GM18502 (cell line): ENCODE data around the gene GRIK5.

ENCODE experiments used
- ATAC-seq: cut with Tn5 transposase; IDR thresholded peaks from one replicate; pipeline ENCODE4 v1.9.1; 2021; ENCODE audit warnings: mild to moderate bottlenecking; ENCODE audit not compliant: unreplicated experiment, poor library complexity

GRIK5 gene

GRCh38 chr19:42096255-42096837 lies 26.3 kb upstream of the GRIK5 start:
- no peak for ATAC-seq

DNA sequence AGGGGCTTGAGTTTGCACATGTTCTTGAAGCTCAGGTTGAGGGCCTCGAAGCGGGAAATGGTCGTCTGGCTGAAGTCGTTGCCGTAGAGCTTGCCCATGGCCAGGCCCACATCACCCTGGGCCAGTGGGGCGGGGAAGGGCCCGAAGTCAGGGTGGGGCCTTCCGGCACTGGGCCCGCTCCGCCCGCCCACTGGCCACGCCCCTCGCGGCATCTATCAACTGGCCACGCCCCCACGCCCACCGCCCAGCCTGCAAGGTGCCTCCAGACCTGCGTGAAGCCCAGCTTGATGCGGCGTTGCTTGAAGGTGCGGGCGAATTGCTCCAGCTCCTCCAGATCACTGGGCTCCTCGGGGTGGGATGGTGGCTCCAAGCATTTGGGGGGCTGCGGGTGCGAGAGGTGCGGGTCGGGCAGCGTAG lies 25.8 kb upstream of the GRIK5 start:
- ATAC-seq: no peak

- ATAC-seq: no peak
Measured at GRCh38 chr19:42095142-42095813, 25.3 kb upstream of the GRIK5 start.

DNA sequence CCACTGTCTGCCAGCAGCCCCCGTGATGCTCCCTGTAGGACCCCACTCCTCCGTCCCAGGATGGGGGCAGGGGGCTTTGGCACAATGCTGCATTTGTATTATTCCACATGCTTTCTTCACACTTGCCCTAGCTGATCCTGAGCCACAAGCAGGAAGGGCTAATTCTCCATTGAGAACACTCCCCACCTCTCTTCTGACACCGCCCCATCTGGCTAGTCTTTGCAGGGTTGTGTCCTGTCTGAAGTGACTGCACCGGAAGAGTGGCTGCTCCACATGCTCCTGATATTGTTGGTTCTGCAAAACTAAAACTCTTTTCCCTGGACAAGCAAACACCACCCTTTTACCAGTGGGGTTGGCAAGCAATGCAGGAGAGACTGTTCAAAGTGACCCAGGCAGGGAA lies 23.9 kb upstream of the GRIK5 start:
- no peak for ATAC-seq

DNA sequence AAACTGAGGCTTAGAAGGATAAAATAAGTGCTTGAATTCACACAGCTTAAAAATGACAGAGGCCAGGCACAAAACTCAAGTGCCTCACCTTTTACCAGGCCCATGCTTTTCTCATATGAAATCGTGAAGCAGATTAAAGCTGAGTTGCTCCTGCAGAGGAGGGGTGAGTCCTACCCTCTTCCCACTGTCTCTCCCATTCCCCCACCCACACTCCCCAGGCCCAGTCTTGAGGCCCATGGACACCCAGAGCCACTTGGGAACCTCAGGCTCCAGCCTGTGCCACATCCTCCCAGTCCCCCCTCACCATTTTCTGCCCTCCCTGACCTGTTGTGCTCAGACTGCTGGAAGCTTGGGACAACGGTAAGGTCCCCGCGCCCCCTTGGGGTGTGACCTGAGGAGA lies 23.5 kb upstream of the GRIK5 start:
- no peak for ATAC-seq

GRCh38 chr19:42092350-42092749 lies 22.3 kb upstream of the GRIK5 start:
- ATAC-seq: no peak

- ATAC-seq: no peak
Measured at GRCh38 chr19:42091742-42092141, 21.7 kb upstream of the GRIK5 start.

- no peak for ATAC-seq
Measured at GRCh38 chr19:42091300-42091699, 21.3 kb upstream of the GRIK5 start.

- no peak for ATAC-seq
Measured at GRCh38 chr19:42090672-42091071, 20.7 kb upstream of the GRIK5 start.

- ATAC-seq: no peak
Measured at GRCh38 chr19:42089772-42090171, 19.8 kb upstream of the GRIK5 start.

DNA sequence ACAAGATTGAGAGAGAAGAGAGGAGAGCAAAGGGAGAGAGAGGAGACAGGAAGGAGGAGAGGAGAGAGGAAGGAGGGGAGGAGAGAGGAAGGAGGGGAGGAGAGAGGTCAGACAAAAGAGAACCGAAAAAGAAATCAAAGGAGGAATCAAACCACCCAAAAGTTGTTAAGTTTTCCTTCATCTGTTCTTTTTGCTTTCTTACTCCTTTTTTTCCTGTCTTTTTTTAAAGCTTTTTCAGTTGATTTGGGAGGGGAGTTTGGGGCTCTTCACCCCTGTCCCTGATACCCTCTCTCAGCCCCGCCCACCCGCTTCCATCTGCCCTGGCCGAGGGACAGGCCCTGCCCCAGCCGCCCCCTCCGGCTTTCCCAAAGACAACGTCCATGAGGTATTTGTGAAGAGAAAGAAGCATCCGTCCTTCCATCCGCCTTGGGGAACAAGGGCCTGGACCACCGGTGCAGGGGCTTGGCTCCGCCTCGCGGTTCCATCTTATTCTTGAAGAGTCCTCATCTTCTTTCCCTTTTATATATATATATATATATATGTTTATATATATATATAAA lies 19.3 kb upstream of the GRIK5 start:
- no peak for ATAC-seq

- no peak for ATAC-seq
Measured at GRCh38 chr19:42088471-42089190, 18.6 kb upstream of the GRIK5 start.

GRCh38 chr19:42086770-42087550 lies 17.0 kb upstream of the GRIK5 start:
- no peak for ATAC-seq

- ATAC-seq: no peak
Measured at GRCh38 chr19:42086188-42086736, 16.3 kb upstream of the GRIK5 start.

GRCh38 chr19:42083537-42083936 lies 13.5 kb upstream of the GRIK5 start:
- ATAC-seq: no peak

DNA sequence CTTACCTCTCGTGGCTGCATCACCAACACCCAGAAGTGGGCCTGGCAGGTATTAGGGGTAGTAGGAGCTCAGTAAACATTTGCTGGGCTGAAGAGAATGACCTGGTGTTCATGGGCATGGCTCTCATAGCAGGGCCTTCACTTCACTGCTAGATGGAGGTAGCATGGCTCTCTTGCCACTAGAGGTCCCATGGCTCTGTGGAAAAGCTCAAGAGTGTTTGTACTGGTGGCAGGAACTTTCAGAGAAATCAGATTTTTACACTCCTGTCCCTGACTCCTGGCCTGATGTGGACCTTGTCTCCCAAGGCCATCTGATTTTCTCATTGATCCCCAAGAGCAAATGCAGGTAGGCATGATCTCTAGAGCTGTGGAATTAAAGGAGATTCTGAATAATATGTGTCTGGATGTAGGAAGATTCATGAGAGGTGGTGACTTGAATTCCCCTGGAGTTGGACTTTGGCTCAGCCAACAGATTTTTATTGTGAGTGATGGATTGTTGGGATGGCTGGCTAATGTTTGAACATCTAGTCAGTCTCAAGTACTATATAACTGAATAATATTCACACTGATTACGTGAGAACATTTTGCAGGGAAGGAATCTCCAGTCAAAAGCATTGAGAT lies 11.7 kb upstream of the GRIK5 start:
- ATAC-seq: no peak

- ATAC-seq: no peak
Measured at GRCh38 chr19:42080764-42081375, 10.9 kb upstream of the GRIK5 start.

DNA sequence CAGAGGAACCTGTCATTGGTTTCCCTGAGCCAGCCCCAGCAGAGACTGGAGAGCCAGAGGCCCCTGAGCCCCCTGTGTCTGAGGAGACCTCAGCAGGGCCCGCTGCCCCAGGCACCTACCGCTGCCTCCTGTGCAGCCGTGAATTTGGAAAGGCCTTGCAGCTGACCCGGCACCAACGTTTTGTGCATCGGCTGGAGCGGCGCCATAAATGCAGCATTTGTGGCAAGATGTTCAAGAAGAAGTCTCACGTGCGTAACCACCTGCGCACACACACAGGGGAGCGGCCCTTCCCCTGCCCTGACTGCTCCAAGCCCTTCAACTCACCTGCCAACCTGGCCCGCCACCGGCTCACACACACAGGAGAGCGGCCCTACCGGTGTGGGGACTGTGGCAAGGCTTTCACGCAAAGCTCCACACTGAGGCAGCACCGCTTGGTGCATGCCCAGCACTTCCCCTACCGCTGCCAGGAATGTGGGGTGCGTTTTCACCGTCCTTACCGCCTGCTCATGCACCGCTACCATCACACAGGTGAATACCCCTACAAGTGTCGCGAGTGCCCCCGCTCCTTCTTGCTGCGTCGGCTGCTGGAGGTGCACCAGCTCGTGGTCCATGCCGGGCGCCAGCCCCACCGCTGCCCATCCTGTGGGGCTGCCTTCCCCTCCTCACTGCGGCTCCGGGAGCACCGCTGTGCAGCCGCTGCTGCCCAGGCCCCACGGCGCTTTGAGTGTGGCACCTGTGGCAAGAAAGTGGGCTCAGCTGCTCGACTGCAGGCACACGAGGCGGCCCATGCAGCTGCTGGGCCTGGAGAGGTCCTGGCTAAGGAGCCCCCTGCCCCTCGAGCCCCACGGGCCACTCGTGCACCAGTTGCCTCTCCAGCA lies 10.1 kb upstream of the GRIK5 start:
- ATAC-seq: no peak

DNA sequence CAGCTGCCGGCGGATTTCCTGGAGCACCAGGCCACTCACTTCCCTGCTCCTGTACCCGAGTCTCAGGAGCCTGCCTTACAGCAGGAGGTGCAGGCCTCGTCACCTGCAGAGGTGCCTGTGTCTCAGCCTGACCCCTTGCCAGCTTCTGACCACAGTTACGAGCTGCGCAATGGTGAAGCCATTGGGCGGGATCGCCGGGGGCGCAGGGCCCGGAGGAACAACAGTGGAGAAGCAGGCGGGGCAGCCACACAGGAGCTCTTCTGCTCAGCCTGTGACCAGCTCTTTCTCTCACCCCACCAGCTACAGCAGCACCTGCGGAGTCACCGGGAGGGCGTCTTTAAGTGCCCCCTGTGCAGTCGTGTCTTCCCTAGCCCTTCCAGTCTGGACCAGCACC lies 9.3 kb upstream of the GRIK5 start:
- no peak for ATAC-seq
